Measurements from ENCODE around the gene LRRC59.
A peak's percentile ranks its signal among the peaks of the same experiment; 100 is the strongest.
"Not testable (repeated sequence)": the region's sequence is repeated elsewhere in the genome, so short reads cannot be mapped to it uniquely, and the experiment has no call there.

The LRRC59 gene

GRCh38 chr17:50397111-50397918 is at the start of gene LRRC59:
TSS of gene LRRC59 (minus strand) at chr17:50397523. CDS start at chr17:50397317, 206 bp downstream.
- DNase-seq (ENCODE audit: low read depth) = peak; percentile 14

- DNase-seq (ENCODE audit: low read depth) = no peak
Measured at GRCh38 chr17:50445730-50446325, 48.5 kb upstream of the LRRC59 start.

- no peak for DNase-seq (ENCODE audit: low read depth)
Measured at GRCh38 chr17:50444841-50445715, 47.8 kb upstream of the LRRC59 start.

GRCh38 chr17:50443505-50443974 is 46.2 kb upstream of the LRRC59 start:
- no peak for DNase-seq (ENCODE audit: low read depth)

- DNase-seq (ENCODE audit: low read depth) = no peak
Measured at GRCh38 chr17:50440838-50441829, 43.8 kb upstream of the LRRC59 start.

- no peak for DNase-seq (ENCODE audit: low read depth)
Measured at GRCh38 chr17:50440172-50440837, 43.0 kb upstream of the LRRC59 start.

GRCh38 chr17:50439008-50439407 is 41.7 kb upstream of the LRRC59 start:
- no peak for DNase-seq (ENCODE audit: low read depth)

GRCh38 chr17:50437409-50437808 is 40.1 kb upstream of the LRRC59 start:
- no peak for DNase-seq (ENCODE audit: low read depth)

- DNase-seq (ENCODE audit: low read depth) = no peak
Measured at GRCh38 chr17:50432125-50432762, 34.9 kb upstream of the LRRC59 start.

DNA sequence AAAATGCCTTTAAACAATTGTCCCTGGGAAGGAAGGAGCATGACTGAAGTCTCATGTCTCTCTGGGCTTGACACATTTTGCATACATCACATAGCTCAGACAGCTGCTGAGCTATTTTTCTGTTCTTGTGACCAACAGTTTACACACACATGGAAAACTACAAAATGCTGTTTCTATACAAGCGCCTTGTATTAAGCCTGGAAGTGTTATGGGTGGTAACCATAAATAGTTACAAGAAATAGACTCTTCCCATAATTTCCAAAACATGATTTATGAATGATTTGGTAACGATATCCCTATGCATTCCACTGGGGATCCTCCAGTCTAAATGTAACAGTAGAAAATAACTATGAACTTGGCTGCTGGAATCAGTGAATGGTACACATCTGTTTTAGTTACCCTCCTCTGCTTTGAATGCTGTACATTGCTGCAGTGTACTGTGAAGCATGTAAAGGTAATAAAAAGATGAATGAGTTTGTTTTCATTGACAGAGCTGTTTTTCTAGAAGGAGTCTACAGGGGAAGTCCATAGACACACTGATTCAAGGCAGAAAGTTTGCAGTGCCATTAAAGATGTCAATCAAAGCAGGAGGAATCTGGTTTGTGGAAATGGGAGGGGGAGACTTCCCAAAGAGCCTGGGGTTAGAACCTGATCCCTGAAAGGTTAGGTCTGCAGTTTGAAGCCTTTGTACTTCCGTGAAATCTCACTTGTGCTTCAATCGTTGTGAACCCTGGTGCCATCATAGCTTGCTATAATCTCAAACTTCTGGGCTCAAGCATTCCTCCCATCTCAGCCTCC is 33.7 kb upstream of the LRRC59 start:
- DNase-seq (ENCODE audit: low read depth) = no peak

DNA sequence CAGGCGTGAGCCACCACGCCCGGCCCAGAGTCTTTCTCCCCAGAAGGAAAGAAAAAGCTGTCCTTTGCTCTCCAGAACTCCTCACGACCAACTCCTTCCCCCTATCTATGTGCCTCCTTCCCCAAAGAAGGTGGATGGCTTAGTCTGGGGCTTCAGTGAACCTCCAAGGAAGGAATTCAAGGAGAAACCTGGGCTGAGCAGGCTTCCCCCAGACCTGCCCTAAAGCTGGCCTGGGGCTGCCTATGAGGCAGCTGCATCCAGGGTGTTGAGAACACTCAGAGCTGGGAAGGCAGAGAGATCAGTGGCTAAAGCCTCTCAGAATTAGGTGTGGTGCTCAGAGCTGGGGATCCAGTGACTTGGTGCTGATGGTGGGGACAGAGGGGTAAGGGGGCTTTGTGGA is 32.5 kb upstream of the LRRC59 start:
- DNase-seq (ENCODE audit: low read depth) = no peak

DNA sequence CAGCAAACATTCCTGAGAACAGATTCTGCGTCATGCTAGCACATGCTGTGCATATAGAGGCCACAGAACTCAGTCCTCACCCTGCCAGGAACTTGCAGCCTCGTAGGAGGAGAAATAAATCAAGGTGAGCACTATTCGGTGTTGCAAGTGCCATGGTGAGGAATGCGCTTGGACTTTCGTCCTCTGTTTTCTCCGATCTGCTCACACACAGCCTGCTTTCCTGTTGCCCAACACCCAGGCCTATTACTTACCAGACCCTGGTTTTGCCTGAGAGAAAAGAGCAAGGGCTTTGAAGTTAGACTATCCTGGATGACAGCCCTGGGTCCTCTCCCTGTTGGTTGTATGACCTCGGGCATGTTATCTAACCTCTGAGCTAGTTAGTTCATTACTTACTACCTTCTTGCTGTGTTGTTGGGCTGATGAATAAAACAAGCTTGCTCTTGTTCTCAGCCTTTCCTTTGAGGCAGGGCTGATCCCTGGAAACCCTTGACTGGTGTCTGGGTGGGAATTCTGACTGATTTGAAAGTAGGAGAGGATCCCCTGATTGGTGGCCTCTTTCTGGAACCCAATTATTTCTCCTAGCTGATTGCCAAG is 31.6 kb upstream of the LRRC59 start:
- DNase-seq (ENCODE audit: low read depth) = no peak

DNA sequence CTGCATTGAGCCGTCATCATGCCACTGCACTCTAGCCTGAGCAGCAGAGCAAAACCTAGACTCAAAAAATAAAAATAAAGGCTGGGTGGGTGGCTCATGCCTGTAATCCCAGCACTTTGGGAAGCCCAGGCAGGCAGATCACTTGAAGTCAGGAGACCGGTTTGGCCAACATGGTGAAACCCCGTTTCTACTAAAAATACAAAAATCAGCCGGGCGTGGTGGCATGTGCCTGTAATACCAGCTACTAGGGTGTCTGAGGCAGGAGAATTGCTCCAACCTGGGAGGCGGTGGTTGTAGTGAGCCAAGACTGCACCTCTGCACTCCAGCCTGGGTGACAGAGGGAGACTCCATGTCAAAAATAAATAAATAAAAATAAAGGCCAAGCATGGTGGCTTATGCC is 30.8 kb upstream of the LRRC59 start:
- DNase-seq (ENCODE audit: low read depth) = not testable (repeated sequence)

GRCh38 chr17:50426814-50427787 is 29.8 kb upstream of the LRRC59 start:
- DNase-seq (ENCODE audit: low read depth) = no peak

GRCh38 chr17:50426472-50426782 is 29.1 kb upstream of the LRRC59 start:
- no peak for DNase-seq (ENCODE audit: low read depth)

GRCh38 chr17:50425682-50426471 is 28.6 kb upstream of the LRRC59 start, which contains the start of gene ACSF2:
TSS of gene ACSF2 (plus strand) at chr17:50426218. CDS start at chr17:50426262, 44 bp downstream.
- no peak for DNase-seq (ENCODE audit: low read depth)
